Liver (tissue), 3 donors: ENCODE measurements around the gene NELL1.

Source experiments
- EGR1 ChIP-seq, 2 donors: IDR thresholded peaks; 2 replicates each; pipeline ENCODE4 v1.6.1; 2016 to 2018; ENCODE audit warnings: antibody characterized with exemption in 2 of 2, low read depth in 2 of 2
- RAD21 ChIP-seq, 2 donors: IDR thresholded peaks; 2 replicates each; pipeline ENCODE4 v1.6.1; 2016; ENCODE audit warnings: antibody characterized with exemption in 2 of 2, mild to moderate bottlenecking in 2 of 2
- SP1 ChIP-seq: IDR thresholded peaks from 2 replicates; pipeline ENCODE4 v1.6.1; 2018; ENCODE audit warnings: antibody characterized with exemption, mild to moderate bottlenecking
- TAF1 ChIP-seq: conservative IDR thresholded peaks from 2 replicates; pipeline ENCODE4 v1.6.1; 2016; ENCODE audit warnings: antibody characterized with exemption, mild to moderate bottlenecking
- TF ChIP-seq, protein P1 (sequence below): fragments of 150-350 bp; IDR thresholded peaks from 2 replicates; pipeline ENCODE4 v1.5.1; 2017; ENCODE audit warnings: improper control_type of control experiment, low read depth, low read length; ENCODE audit not compliant: missing input control
- donor health status: healthy.
- donor health status: healthy.

DNA sequence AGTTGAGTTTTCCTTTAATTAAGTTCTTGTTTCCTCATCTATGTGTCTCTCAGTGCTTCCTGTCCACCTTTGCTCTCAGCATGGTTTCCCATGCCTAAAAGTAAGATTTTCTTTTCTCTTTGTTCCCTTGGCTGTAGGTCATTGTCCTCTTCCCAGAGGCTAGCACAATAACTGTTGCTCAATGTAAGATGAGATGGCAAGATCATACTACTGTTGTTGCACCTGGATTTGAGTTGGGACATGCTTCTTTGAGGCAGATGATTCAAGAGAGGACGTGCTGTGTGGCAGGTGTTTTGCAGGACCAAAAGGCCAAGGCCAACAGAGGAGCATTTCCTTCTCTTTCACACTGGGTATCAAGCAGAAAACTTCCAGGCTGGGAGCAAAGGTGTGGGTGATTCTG lies 11.3 kb upstream of the NELL1 start:
- TF ChIP-seq RAD21 (IDR thresholded peaks at IDR 0.05), result no peak
- TF ChIP-seq, protein P1, sequence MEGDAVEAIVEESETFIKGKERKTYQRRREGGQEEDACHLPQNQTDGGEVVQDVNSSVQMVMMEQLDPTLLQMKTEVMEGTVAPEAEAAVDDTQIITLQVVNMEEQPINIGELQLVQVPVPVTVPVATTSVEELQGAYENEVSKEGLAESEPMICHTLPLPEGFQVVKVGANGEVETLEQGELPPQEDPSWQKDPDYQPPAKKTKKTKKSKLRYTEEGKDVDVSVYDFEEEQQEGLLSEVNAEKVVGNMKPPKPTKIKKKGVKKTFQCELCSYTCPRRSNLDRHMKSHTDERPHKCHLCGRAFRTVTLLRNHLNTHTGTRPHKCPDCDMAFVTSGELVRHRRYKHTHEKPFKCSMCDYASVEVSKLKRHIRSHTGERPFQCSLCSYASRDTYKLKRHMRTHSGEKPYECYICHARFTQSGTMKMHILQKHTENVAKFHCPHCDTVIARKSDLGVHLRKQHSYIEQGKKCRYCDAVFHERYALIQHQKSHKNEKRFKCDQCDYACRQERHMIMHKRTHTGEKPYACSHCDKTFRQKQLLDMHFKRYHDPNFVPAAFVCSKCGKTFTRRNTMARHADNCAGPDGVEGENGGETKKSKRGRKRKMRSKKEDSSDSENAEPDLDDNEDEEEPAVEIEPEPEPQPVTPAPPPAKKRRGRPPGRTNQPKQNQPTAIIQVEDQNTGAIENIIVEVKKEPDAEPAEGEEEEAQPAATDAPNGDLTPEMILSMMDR, result no peak
- no peak for TF ChIP-seq SP1
- no peak for TF ChIP-seq EGR1 (IDR thresholded peaks at IDR 0.05; ENCODE audit: low read depth in 2 of 2)
- TF ChIP-seq TAF1, result no peak
